CD4-positive, alpha-beta T cell treated with Interleukin-2 at 100 ng/mL for 4 hours (primary cell): ENCODE data around the gene SCN1A.
"Not testable (repeated sequence)": the region's sequence is repeated elsewhere in the genome, so short reads cannot be mapped to it uniquely, and the experiment has no call there.

ENCODE experiments used
- DNase-seq: peaks from one replicate; pipeline ENCODE4 v3.0.0-alpha.2; 2020; ENCODE audit warnings: low spot score

Gene SCN1A

GRCh38 chr2:166135152-166135848 lies 7.5 kb upstream of the SCN1A start:
- no peak for DNase-seq

GRCh38 chr2:166134252-166135151 lies 6.7 kb upstream of the SCN1A start:
- DNase-seq, result no peak

GRCh38 chr2:166133653-166134052 lies 5.8 kb upstream of the SCN1A start:
- DNase-seq, result no peak

GRCh38 chr2:166128156-166128505 lies 311 bp upstream of the SCN1A start:
- DNase-seq, result no peak

- DNase-seq, result no peak
These were observed 1.7 kb downstream of the SCN1A start for GRCh38 chr2:166126007-166126639.

- no peak for DNase-seq
These were observed 2.3 kb downstream of the SCN1A start for GRCh38 chr2:166125557-166125956.

GRCh38 chr2:166118180-166118579 lies 9.6 kb downstream of the SCN1A start:
- no peak for DNase-seq

- no peak for DNase-seq
These were observed 10.3 kb downstream of the SCN1A start for GRCh38 chr2:166117491-166117890.

GRCh38 chr2:166115589-166115988 lies 12.2 kb downstream of the SCN1A start:
- no peak for DNase-seq

GRCh38 chr2:166112193-166112605 lies 15.6 kb downstream of the SCN1A start:
- DNase-seq, result no peak

GRCh38 chr2:166106431-166107015 lies 21.3 kb downstream of the SCN1A start:
- DNase-seq, result no peak

- DNase-seq, result no peak
These were observed 23.0 kb downstream of the SCN1A start for GRCh38 chr2:166104773-166105172.

- no peak for DNase-seq
These were observed 23.7 kb downstream of the SCN1A start for GRCh38 chr2:166104084-166104483.

- DNase-seq, result not testable (repeated sequence)
These were observed 24.5 kb downstream of the SCN1A start for GRCh38 chr2:166103277-166103676.

- DNase-seq, result no peak
These were observed 33.5 kb downstream of the SCN1A start for GRCh38 chr2:166094325-166094724.

GRCh38 chr2:166092889-166093288 lies 34.9 kb downstream of the SCN1A start:
- no peak for DNase-seq

GRCh38 chr2:166091439-166091838 lies 36.4 kb downstream of the SCN1A start:
- DNase-seq, result no peak

- DNase-seq, result no peak
These were observed 36.9 kb downstream of the SCN1A start for GRCh38 chr2:166090908-166091307.

- DNase-seq, result no peak
These were observed 37.5 kb downstream of the SCN1A start for GRCh38 chr2:166090346-166090745.

- no peak for DNase-seq
These were observed 39.2 kb downstream of the SCN1A start for GRCh38 chr2:166088634-166089033.

GRCh38 chr2:166084301-166084700 lies 43.5 kb downstream of the SCN1A start:
- DNase-seq, result no peak

- no peak for DNase-seq
These were observed 45.1 kb downstream of the SCN1A start for GRCh38 chr2:166082736-166083135.

- no peak for DNase-seq
These were observed 46.0 kb downstream of the SCN1A start for GRCh38 chr2:166081852-166082251.
